OCI-LY1 (cell line): ENCODE results near the gene SFSWAP.

ENCODE experiments used
- CTCF ChIP-seq: fragments of 200-600 bp; sonication (generic), shearing (Covaris generic); IDR thresholded peaks from 2 replicates; pipeline ENCODE4 v1.5.1; 2017; ENCODE audit warnings: mild to moderate bottlenecking, antibody characterized with exemption, low read length, moderate library complexity, mixed read lengths
- EZH2 ChIP-seq: fragments of 200-600 bp; sonication (generic), shearing (Covaris generic); IDR thresholded peaks from 2 replicates; pipeline ENCODE4 v1.8.0; 2017; ENCODE audit warnings: borderline replicate concordance, mixed run types, mild to moderate bottlenecking, antibody characterized with exemption, low read length, moderate library complexity, mixed read lengths

GRCh38 chr12:131765961-131766360 is 55.1 kb downstream of the SFSWAP start:
- no peak for TF ChIP-seq CTCF
- TF ChIP-seq EZH2, result no peak
